Pancreas (tissue), 10 donors: Measurements from ENCODE around the gene AP1G2. TPM values are rescaled to one million over a fixed set of nuclear protein-coding genes. Genes with fewer than 3 reads are reported as not detected.

Experiments used
- ATAC-seq, 4 donors: fragments of 200-7000 bp; cut with Tn5 transposase; one replicate each; pipeline versions ENCODE4 v1.8.0 to v1.9.1; 2020; ENCODE audit warnings: mild to moderate bottlenecking in 4 of 4, moderate library complexity in 4 of 4
- DNase-seq, 6 donors: peaks; one replicate each; pipeline ENCODE4 v3.0.0-alpha.2; 2020
- FAIRE-seq: peaks from 2 replicates; lab custom pipeline; 2012; peaks lifted over from hg19 to GRCh38; lab: Jason Lieb, UNC
- H3K27ac ChIP-seq, 4 donors: fragments of 200-600 bp; sonication (generic); 1 replicate in 3 of 4; 2 replicates in 1 of 4; pipeline versions ENCODE4 v1.5.0 to v1.8.0; 2020
- H3K27me3 ChIP-seq, 4 donors: fragments of 200-600 bp; one replicate each; pipeline ENCODE4 v1.8.0; 2021
- H3K36me3 ChIP-seq, 3 donors: fragments of 200-600 bp; sonication (generic) in 1 of 3; one replicate each; pipeline versions ENCODE4 v1.5.0 to v1.8.0; 2020 to 2021
- H3K4me1 ChIP-seq, 3 donors: fragments of 200-600 bp; one replicate each; pipeline ENCODE4 v1.8.0; 2021
- H3K4me3 ChIP-seq, 4 donors: fragments of 200-600 bp; sonication (generic) in 2 of 4; one replicate each; pipeline versions ENCODE4 v1.5.0 to v1.8.0; 2020 to 2021
- H3K9me3 ChIP-seq, 4 donors: fragments of 200-600 bp; one replicate each; pipeline ENCODE4 v1.8.0; 2021
- WGBS, 2 donors: extraction: QIAGEN DNeasy Blood & Tissue Kit; methylation state at CpG; one replicate each; pipeline ENCODE4 v1.1.7; 2013; 5-methylcytosine and 5-hydroxymethylcytosine counted together
- intact Hi-C, 3 donors: fragments of 100-400 bp; cut with DNase I; formaldehyde crosslinking; loops; one replicate each; pipeline versions ENCODE4 v1.11.1 to v1.14.2; 2022
- polyA plus RNA-seq, 2 donors: library from polyadenylated mRNA; stranded (reverse); fragments of 200-250 nt; gene quantifications; one replicate each; pipeline ENCODE4 v1.2.3, GENCODE V29; 2013
- total RNA-seq, 6 donors: library from RNA; stranded (reverse); fragmentation: NEBNext Ultra II Directional in 4 of 6; extraction: Animal tissue kit (Norgen Biotek cat#: 25700) in 4 of 6; gene quantifications; one replicate each; pipeline versions ENCODE4 v1.2.1 to v1.2.4, GENCODE V29; 2021 to 2023
- TF ChIP-seq, protein P1 (sequence below), 4 donors: fragments of 200-600 bp; sonication (generic) in 3 of 4; IDR thresholded peaks; one replicate each; pipeline versions ENCODE4 v1.5.0 to v1.8.0; 2021; ENCODE audit warnings: antibody characterized with exemption in 4 of 4
- donor health status: healthy with polysubstance abuse.
- donor health status: DM: no; HTN: no; CAD: no; lungs with moderate emphysema.
- donor health status: DM: no; HTN: no; CAD: no.
- donor health status: control.
- donor health status: control.
- donor health status: Bipolar disorder and iron deficiency.
- donor health status: DM: yes; HTN: yes; CAD: no.
- donor health status: DM: no; HTN: no; CAD: no.
- donor health status: DM: no; HTN: no; CAD: no.
- donor health status: DM: yes; HTN: yes; CAD: no.

The AP1G2 gene
- total and polyA plus RNA-seq, 8 donors: 57.4 to 392 (median 85.3) TPM

- no peaks in the 10 kb centered on the region for H3K9me3 ChIP-seq
- WGBS, 2 donors: 85% methylated on average over 2 of the region's 2 CpGs
- H3K27ac ChIP-seq: no peak overlapping the region
- FAIRE-seq (no peak), ATAC-seq (no peak), DNase-seq (no peak)
- no peak overlapping the region for H3K4me3 ChIP-seq
- TF ChIP-seq, protein P1, sequence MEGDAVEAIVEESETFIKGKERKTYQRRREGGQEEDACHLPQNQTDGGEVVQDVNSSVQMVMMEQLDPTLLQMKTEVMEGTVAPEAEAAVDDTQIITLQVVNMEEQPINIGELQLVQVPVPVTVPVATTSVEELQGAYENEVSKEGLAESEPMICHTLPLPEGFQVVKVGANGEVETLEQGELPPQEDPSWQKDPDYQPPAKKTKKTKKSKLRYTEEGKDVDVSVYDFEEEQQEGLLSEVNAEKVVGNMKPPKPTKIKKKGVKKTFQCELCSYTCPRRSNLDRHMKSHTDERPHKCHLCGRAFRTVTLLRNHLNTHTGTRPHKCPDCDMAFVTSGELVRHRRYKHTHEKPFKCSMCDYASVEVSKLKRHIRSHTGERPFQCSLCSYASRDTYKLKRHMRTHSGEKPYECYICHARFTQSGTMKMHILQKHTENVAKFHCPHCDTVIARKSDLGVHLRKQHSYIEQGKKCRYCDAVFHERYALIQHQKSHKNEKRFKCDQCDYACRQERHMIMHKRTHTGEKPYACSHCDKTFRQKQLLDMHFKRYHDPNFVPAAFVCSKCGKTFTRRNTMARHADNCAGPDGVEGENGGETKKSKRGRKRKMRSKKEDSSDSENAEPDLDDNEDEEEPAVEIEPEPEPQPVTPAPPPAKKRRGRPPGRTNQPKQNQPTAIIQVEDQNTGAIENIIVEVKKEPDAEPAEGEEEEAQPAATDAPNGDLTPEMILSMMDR (IDR thresholded peaks at IDR 0.05): no peak
- peaks cover 0 to 3% (median 0%) of the 10 kb centered on the region in 3 donors for H3K4me1 ChIP-seq
- no peaks in the 10 kb centered on the region for H3K27me3 ChIP-seq
- H3K36me3 ChIP-seq: no peaks in the 10 kb centered on the region
- intact Hi-C loops: no loop called here
These were observed 19.7 kb downstream of the AP1G2 start for GRCh38 chr14:23547924-23548323.

DNA sequence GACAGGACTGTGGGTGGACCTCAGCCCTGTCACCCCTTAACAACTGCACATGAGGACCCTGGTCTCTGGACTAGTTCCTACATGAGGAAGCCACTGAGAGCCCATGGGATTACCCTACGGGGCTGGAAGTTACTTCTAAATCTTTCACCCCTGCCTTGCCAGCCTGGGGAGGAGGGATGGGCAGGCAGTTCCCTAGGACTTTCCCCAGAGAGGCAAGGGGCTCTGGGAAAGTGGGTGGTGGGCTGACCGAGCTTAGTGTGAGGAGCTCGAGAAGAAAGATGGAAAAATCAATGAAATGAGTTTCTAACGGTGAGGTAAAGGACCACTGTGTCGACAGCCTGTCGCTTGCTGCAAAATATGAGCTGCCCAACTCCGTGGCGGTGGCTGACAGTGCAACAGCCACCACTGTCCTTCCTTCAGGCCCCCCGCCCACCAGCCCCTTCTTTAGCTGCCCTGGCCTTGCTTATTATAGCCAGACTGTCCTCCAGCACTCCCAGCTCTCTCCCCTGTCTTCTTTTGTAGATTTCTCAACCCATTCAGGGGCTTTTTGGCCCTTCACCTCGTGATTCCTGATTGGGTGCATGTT, 21.0 kb downstream of the AP1G2 start:
- ATAC-seq (no peak), FAIRE-seq (no peak), DNase-seq (no peak)
- WGBS, 2 donors: 65 to 68% methylated on average over 10 of the region's 10 CpGs
- Histone ChIP-seq H3K4me1 (no peaks in the 10 kb centered on the region), H3K27ac (no peak overlapping the region), H3K36me3 (no peaks in the 10 kb centered on the region), H3K9me3 (no peaks in the 10 kb centered on the region), H3K4me3 (no peak overlapping the region), H3K27me3 (no peaks in the 10 kb centered on the region)
- TF ChIP-seq, protein P1 (IDR thresholded peaks at IDR 0.05): no peak
- intact Hi-C loops: no loop called here

GRCh38 chr14:23545740-23546365, 21.7 kb downstream of the AP1G2 start:
- no peaks in the 10 kb centered on the region for H3K9me3 ChIP-seq
- FAIRE-seq: no peak
- H3K36me3 ChIP-seq: no peaks in the 10 kb centered on the region
- TF ChIP-seq, protein P1 (IDR thresholded peaks at IDR 0.05): no peak
- H3K4me1 ChIP-seq: no peaks in the 10 kb centered on the region
- no peak overlapping the region for H3K27ac ChIP-seq
- intact Hi-C loops: no loop called here
- no peak overlapping the region for H3K4me3 ChIP-seq
- no peaks in the 10 kb centered on the region for H3K27me3 ChIP-seq
- no peak for DNase-seq
- whole genome bisulfite sequencing, 2 donors: 81 to 84% methylated on average over 4 of the region's 4 CpGs
- ATAC-seq: no peak

GRCh38 chr14:23544511-23545447, 22.8 kb downstream of the AP1G2 start:
- ATAC-seq: peak in 2 of 4 donors; percentile 46 to 52
- no peaks in the 10 kb centered on the region for H3K9me3 ChIP-seq
- intact Hi-C loops: no loop called here
- no peak overlapping the region for H3K4me3 ChIP-seq
- no peaks in the 10 kb centered on the region for H3K27me3 ChIP-seq
- FAIRE-seq: no peak
- 68 to 69% methylated on average over 25 of the region's 25 CpGs for WGBS, 2 donors
- H3K27ac ChIP-seq: no peak overlapping the region
- no peaks in the 10 kb centered on the region for H3K36me3 ChIP-seq
- no peak for DNase-seq
- no peaks in the 10 kb centered on the region for H3K4me1 ChIP-seq
- TF ChIP-seq, protein P1 (IDR thresholded peaks at IDR 0.05): no peak
